Raji (cell line): ENCODE data around the gene CUL3.

Source experiments
- POLR2A ChIP-seq: IDR thresholded peaks from 2 replicates; pipeline ENCODE4 v1.6.1; 2011; ENCODE audit warnings: low read depth, low read length, control low read depth; ENCODE audit not compliant: insufficient read depth

CUL3 gene

GRCh38 chr2:224457408-224458096, 127.6 kb downstream of the CUL3 start:
- TF ChIP-seq POLR2A = no peak

GRCh38 chr2:224453892-224454291, 131.3 kb downstream of the CUL3 start:
- TF ChIP-seq POLR2A = no peak

- TF ChIP-seq POLR2A = no peak
These were observed 135.7 kb downstream of the CUL3 start for GRCh38 chr2:224449212-224450147.

- no peak for TF ChIP-seq POLR2A
These were observed 136.9 kb downstream of the CUL3 start for GRCh38 chr2:224448236-224448635.

GRCh38 chr2:224444783-224445182, 140.4 kb downstream of the CUL3 start:
- TF ChIP-seq POLR2A = no peak

GRCh38 chr2:224444021-224444420, 141.1 kb downstream of the CUL3 start:
- TF ChIP-seq POLR2A = no peak

- no peak for TF ChIP-seq POLR2A
These were observed 142.8 kb downstream of the CUL3 start for GRCh38 chr2:224442071-224442967.

GRCh38 chr2:224440988-224441387, 144.2 kb downstream of the CUL3 start:
- no peak for TF ChIP-seq POLR2A

- TF ChIP-seq POLR2A = no peak
These were observed 146.4 kb downstream of the CUL3 start for GRCh38 chr2:224438726-224439125.

GRCh38 chr2:224436634-224437033, 148.5 kb downstream of the CUL3 start:
- TF ChIP-seq POLR2A = no peak

GRCh38 chr2:224434618-224435017, 150.5 kb downstream of the CUL3 start:
- no peak for TF ChIP-seq POLR2A

GRCh38 chr2:224433442-224433841, 151.7 kb downstream of the CUL3 start:
- TF ChIP-seq POLR2A = no peak

GRCh38 chr2:224432003-224432579, 153.1 kb downstream of the CUL3 start:
- TF ChIP-seq POLR2A = no peak

GRCh38 chr2:224429441-224429810, 155.7 kb downstream of the CUL3 start:
- no peak for TF ChIP-seq POLR2A
